WTC11 (cell line): Measurements from ENCODE around the gene RABGAP1. TPM values are rescaled to one million over a fixed set of nuclear protein-coding genes. Genes with fewer than 3 reads are reported as not detected.

ENCODE experiments used
- ATAC-seq: fragments of 200-7000 bp; cut with Tn5 transposase; 2 replicates; pipeline ENCODE4 v1.10.0; 2021; ENCODE audit warnings: mild to moderate bottlenecking, moderate library complexity
- CTCF ChIA-PET: fragments of 300-600 bp; sonication (Branson Sonifier 250); formaldehyde crosslinking; loops from one replicate; lab custom pipeline; 2021; ENCODE audit warnings: antibody characterized with exemption; lab: Charles Lee
- POLR2A ChIA-PET: fragments of 350-600 bp; sonication (Branson Sonifier 250); formaldehyde crosslinking; loops from one replicate; lab custom pipeline; 2021; ENCODE audit warnings: antibody characterized with exemption; lab: Charles Lee
- DNase-seq: peaks from one replicate; pipeline ENCODE4 v3.0.0; 2021; ENCODE audit warnings: low spot score
- H3K27ac Mint-ChIP-seq: 2 replicates; pipeline ENCODE4 v1.8.0; 2021; ENCODE audit warnings: mixed read lengths
- H3K27me3 Mint-ChIP-seq: 2 replicates; pipeline ENCODE4 v1.8.0; 2021; ENCODE audit warnings: low read depth, mild to moderate bottlenecking, moderate library complexity, mixed read lengths
- H3K36me3 Mint-ChIP-seq: 2 replicates; pipeline ENCODE4 v1.8.0; 2021; ENCODE audit warnings: mixed read lengths
- H3K4me1 Mint-ChIP-seq: 2 replicates; pipeline ENCODE4 v1.8.0; 2022; ENCODE audit warnings: mixed read lengths
- H3K4me3 Mint-ChIP-seq: 2 replicates; pipeline ENCODE4 v1.8.0; 2021; ENCODE audit warnings: mild to moderate bottlenecking, moderate library complexity, mixed read lengths
- H3K9me3 Mint-ChIP-seq: 2 replicates; pipeline ENCODE4 v1.8.0; 2021; ENCODE audit warnings: mixed read lengths
- CTCF ChIP-seq: fragments of 200-600 bp; IDR thresholded peaks from 2 replicates; pipeline ENCODE4 v1.8.0; 2022; ENCODE audit warnings: antibody characterized with exemption
- ERG ChIP-seq: fragments of 250-450 bp; sonication (Bioruptor Pico); IDR thresholded peaks from 2 replicates; pipeline ENCODE4 v1.8.0; 2021; ENCODE audit warnings: mild to moderate bottlenecking
- FOXP4 ChIP-seq: sonication (generic); formaldehyde crosslinking; IDR thresholded peaks from 2 replicates; pipeline ENCODE4 v1.8.0; 2022; ENCODE audit warnings: mild to moderate bottlenecking, missing genetic modification reagents
- IRF1 ChIP-seq: sonication (generic); formaldehyde crosslinking; IDR thresholded peaks from 2 replicates; pipeline ENCODE4 v1.8.0; 2023; ENCODE audit warnings: missing genetic modification reagents
- IRF2 ChIP-seq: sonication (generic); formaldehyde crosslinking; IDR thresholded peaks from 2 replicates; pipeline ENCODE4 v1.8.0; 2022; ENCODE audit warnings: low read depth, missing genetic modification reagents, borderline replicate concordance
- JUN ChIP-seq: sonication (generic); formaldehyde crosslinking; IDR thresholded peaks from 2 replicates; pipeline ENCODE4 v1.8.0; 2023; ENCODE audit warnings: mild to moderate bottlenecking, missing genetic modification reagents
- MYBL2 ChIP-seq: sonication (generic); formaldehyde crosslinking; IDR thresholded peaks from 2 replicates; pipeline ENCODE4 v1.8.1; 2023; ENCODE audit warnings: mild to moderate bottlenecking, moderate library complexity, missing genetic modification reagents
- PREB ChIP-seq: sonication (generic); formaldehyde crosslinking; IDR thresholded peaks from 2 replicates; pipeline ENCODE4 v1.8.1; 2022; ENCODE audit warnings: mild to moderate bottlenecking, missing genetic modification reagents, moderate library complexity, borderline replicate concordance
- PRRX2 ChIP-seq: fragments of 250-450 bp; sonication (Bioruptor Pico); IDR thresholded peaks from 2 replicates; pipeline ENCODE4 v1.8.0; 2021; ENCODE audit warnings: mild to moderate bottlenecking
- RORB ChIP-seq: fragments of 250-450 bp; sonication (Bioruptor Pico); IDR thresholded peaks from 2 replicates; pipeline ENCODE4 v1.9.0; 2021; ENCODE audit warnings: mild to moderate bottlenecking
- SOX15 ChIP-seq: fragments of 250-450 bp; sonication (Bioruptor Pico); IDR thresholded peaks from 2 replicates; pipeline ENCODE4 v1.9.0; 2021; ENCODE audit warnings: mild to moderate bottlenecking
- TCF7 ChIP-seq: sonication (generic); formaldehyde crosslinking; IDR thresholded peaks from 2 replicates; pipeline ENCODE4 v1.8.0; 2022; ENCODE audit warnings: mild to moderate bottlenecking, low read depth, missing genetic modification reagents, moderate library complexity
- TEAD4 ChIP-seq: sonication (generic); formaldehyde crosslinking; IDR thresholded peaks from 2 replicates; pipeline ENCODE4 v1.8.0; 2022; ENCODE audit warnings: mild to moderate bottlenecking, missing genetic modification reagents
- ZNF281 ChIP-seq: sonication (generic); formaldehyde crosslinking; IDR thresholded peaks from 2 replicates; pipeline ENCODE4 v1.8.0; 2023; ENCODE audit warnings: mild to moderate bottlenecking, missing genetic modification reagents
- ZNF396 ChIP-seq: fragments of 250-450 bp; sonication (Bioruptor Pico); IDR thresholded peaks from 2 replicates; pipeline ENCODE4 v1.8.0; 2021; ENCODE audit warnings: mild to moderate bottlenecking, moderate library complexity, borderline replicate concordance
- ZNF416 ChIP-seq: fragments of 250-450 bp; sonication (Bioruptor Pico); IDR thresholded peaks from 2 replicates; pipeline ENCODE4 v1.9.0; 2021; ENCODE audit warnings: mild to moderate bottlenecking, inconsistent platforms
- ZNF671 ChIP-seq: fragments of 250-450 bp; sonication (Bioruptor Pico); IDR thresholded peaks from 2 replicates; pipeline ENCODE4 v1.8.0; 2021; ENCODE audit warnings: mild to moderate bottlenecking
- total RNA-seq: library from RNA; stranded (reverse); gene quantifications from 3 replicates; pipeline ENCODE4 v1.2.3, GENCODE V29; 2021

The RABGAP1 gene
- total RNA-seq, 1 experiment from 2014 or later = 38.1 TPM

- TF ChIP-seq ZNF281 (CRISPR knock-in tag) (no peak), IRF2 (CRISPR knock-in tag) (no peak), MYBL2 (CRISPR knock-in tag) (no peak), JUN (CRISPR knock-in tag) (no peak), ERG (no peak), CTCF (no peak), TCF7 (CRISPR knock-in tag) (no peak)
Measured at GRCh38 chr9:123034881-123035510, 94.2 kb downstream of the RABGAP1 start (continued).

GRCh38 chr9:123035791-123036190, 95.0 kb downstream of the RABGAP1 start:
- Mint-ChIP-seq H3K4me1 (peaks cover 10% of the 10 kb centered on the region), H3K9me3 (no peaks in the 10 kb centered on the region), H3K36me3 (0 out of 2 replicates have a peak, but pooled peaks cover 3% of the 10 kb centered on the region), H3K4me3 (no peak overlapping the region), H3K27me3 (no peaks in the 10 kb centered on the region), H3K27ac (no peak overlapping the region)
- ATAC-seq = no peak
- TF ChIP-seq TEAD4 (no peak), ZNF416 (CRISPR knock-in tag) (no peak), FOXP4 (CRISPR knock-in tag) (no peak), PRRX2 (CRISPR knock-in tag) (no peak), SOX15 (CRISPR knock-in tag) (no peak), ZNF671 (CRISPR knock-in tag) (no peak), ZNF396 (CRISPR knock-in tag) (no peak), RORB (CRISPR knock-in tag) (no peak), CTCF (no peak), PREB (CRISPR knock-in tag) (no peak), IRF1 (CRISPR knock-in tag) (no peak)
- DNase-seq = no peak
- ChIA-PET POLR2A (no interaction called here), CTCF (no interaction called here)
